PFSK-1 (cell line): ENCODE measurements around the gene SPO11.

Experiments
- FOXP2 ChIP-seq: optimal IDR thresholded peaks from 2 replicates; pipeline ENCODE3; 2011; ENCODE audit warnings: borderline replicate concordance, control low read depth, inconsistent platforms; ENCODE audit not compliant: insufficient read depth; ENCODE audit errors: extremely low read length, extremely low read depth
- POLR2AphosphoS5 ChIP-seq: IDR thresholded peaks from 2 replicates; pipeline ENCODE4 v1.6.1; 2012; ENCODE audit warnings: low read depth, mild to moderate bottlenecking, control low read depth, low read length, moderate library complexity
- SIN3A ChIP-seq: IDR thresholded peaks from 2 replicates; pipeline ENCODE4 v1.6.1; 2012; ENCODE audit warnings: mild to moderate bottlenecking, low read length, moderate library complexity, borderline replicate concordance; ENCODE audit not compliant: insufficient read depth
- TAF1 ChIP-seq: IDR thresholded peaks from 2 replicates; pipeline ENCODE4 v1.6.1; 2012; ENCODE audit warnings: low read length, control low read depth, borderline replicate concordance; ENCODE audit not compliant: insufficient read depth
- TF ChIP-seq, protein P1 (sequence below), 2 experiments: IDR thresholded peaks; 2 replicates each; pipeline versions ENCODE4 v1.6.1 to v1.8.0; 2011 to 2012; ENCODE audit warnings: low read depth in 2 of 2, low read length in 2 of 2, control low read depth in 1 of 2, inconsistent platforms in 1 of 2, mild to moderate bottlenecking in 1 of 2, moderate library complexity in 1 of 2; ENCODE audit not compliant: insufficient read depth in 1 of 2

The SPO11 gene

DNA sequence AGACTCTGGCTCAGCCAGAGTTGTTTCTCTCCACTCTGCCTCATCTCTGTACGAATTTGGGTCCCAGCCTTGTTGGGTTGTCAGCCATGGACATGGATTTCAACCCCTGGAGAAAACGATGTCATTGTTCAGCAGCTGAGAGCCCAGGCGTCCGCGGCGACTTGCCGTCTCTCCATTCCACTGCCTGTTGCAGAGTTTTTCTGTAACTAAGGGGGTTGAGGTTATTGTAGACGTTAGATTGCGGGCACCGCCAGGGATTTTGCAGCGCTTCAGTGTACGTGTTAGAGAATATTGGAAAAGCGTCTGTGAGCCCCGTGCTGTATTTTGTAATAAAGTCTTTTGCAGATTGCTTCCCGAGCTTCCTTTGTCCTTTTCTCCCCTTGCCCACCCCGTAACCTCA is 48.5 kb downstream of the SPO11 start:
- no peak for TF ChIP-seq FOXP2
- TF ChIP-seq, protein P1, sequence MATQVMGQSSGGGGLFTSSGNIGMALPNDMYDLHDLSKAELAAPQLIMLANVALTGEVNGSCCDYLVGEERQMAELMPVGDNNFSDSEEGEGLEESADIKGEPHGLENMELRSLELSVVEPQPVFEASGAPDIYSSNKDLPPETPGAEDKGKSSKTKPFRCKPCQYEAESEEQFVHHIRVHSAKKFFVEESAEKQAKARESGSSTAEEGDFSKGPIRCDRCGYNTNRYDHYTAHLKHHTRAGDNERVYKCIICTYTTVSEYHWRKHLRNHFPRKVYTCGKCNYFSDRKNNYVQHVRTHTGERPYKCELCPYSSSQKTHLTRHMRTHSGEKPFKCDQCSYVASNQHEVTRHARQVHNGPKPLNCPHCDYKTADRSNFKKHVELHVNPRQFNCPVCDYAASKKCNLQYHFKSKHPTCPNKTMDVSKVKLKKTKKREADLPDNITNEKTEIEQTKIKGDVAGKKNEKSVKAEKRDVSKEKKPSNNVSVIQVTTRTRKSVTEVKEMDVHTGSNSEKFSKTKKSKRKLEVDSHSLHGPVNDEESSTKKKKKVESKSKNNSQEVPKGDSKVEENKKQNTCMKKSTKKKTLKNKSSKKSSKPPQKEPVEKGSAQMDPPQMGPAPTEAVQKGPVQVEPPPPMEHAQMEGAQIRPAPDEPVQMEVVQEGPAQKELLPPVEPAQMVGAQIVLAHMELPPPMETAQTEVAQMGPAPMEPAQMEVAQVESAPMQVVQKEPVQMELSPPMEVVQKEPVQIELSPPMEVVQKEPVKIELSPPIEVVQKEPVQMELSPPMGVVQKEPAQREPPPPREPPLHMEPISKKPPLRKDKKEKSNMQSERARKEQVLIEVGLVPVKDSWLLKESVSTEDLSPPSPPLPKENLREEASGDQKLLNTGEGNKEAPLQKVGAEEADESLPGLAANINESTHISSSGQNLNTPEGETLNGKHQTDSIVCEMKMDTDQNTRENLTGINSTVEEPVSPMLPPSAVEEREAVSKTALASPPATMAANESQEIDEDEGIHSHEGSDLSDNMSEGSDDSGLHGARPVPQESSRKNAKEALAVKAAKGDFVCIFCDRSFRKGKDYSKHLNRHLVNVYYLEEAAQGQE (IDR thresholded peaks at IDR 0.05; ENCODE audit: insufficient read depth in 1 of 2, low read depth in 2 of 2, low read length in 2 of 2), result no peak
- TF ChIP-seq SIN3A, result no peak
- TF ChIP-seq TAF1, result no peak
- no peak for TF ChIP-seq POLR2AphosphoS5

DNA sequence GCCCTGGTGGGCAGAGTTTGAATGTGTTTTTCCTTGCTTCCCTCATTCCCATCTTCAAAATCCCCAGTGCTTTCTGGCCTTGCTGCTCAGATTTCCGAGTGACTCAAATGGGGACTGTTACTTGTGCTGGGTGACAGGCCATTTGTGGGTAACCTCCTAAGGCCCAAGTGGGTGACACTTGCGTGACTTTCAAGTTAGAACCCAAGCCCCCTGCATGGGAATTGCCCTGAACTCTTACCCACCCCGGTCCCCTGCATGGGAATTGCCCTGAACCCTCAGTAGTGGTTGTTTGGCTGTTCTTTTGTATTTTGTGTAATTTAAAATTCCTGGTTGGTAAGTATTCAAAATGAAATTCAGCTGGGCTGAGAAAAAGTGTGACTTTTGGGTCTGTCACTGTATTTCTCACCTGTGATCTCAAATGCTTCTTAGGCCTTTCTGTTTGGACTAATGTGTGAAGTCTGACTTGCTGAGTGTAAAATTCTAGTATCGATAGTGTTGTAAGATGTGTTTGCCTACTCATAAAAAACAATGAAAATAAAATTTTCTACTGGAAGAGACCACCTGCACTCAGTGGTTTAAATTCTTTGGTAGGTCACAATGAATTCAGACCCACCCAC is 49.2 kb downstream of the SPO11 start:
- TF ChIP-seq TAF1, result no peak
- TF ChIP-seq, protein P1 (IDR thresholded peaks at IDR 0.05; ENCODE audit: insufficient read depth in 1 of 2, low read depth in 2 of 2, low read length in 2 of 2), result no peak
- no peak for TF ChIP-seq FOXP2
- no peak for TF ChIP-seq POLR2AphosphoS5
- no peak for TF ChIP-seq SIN3A

DNA sequence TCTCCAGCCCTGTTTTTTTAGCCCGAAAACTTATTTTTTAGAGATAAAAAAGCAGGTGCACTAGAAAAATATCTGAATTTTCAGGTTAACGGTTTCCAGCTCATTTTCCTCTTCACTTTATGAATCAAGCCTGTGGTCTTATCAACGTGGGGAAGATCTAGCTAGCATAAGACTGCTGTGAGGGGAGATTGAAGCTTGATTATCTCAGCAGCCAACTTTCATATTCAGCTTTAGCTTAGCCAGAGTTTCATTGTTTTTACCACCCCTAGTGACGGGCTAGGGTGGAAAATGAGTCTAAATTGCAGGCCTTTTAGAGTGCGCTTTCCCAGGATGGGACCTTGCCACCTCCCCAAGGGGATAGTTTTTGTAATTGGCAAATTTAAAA is 49.7 kb downstream of the SPO11 start:
- TF ChIP-seq TAF1 (no peak), SIN3A (no peak), POLR2AphosphoS5 (no peak), FOXP2 (no peak)
- TF ChIP-seq, protein P1 (IDR thresholded peaks at IDR 0.05; ENCODE audit: insufficient read depth in 1 of 2, low read depth in 2 of 2, low read length in 2 of 2), result no peak

DNA sequence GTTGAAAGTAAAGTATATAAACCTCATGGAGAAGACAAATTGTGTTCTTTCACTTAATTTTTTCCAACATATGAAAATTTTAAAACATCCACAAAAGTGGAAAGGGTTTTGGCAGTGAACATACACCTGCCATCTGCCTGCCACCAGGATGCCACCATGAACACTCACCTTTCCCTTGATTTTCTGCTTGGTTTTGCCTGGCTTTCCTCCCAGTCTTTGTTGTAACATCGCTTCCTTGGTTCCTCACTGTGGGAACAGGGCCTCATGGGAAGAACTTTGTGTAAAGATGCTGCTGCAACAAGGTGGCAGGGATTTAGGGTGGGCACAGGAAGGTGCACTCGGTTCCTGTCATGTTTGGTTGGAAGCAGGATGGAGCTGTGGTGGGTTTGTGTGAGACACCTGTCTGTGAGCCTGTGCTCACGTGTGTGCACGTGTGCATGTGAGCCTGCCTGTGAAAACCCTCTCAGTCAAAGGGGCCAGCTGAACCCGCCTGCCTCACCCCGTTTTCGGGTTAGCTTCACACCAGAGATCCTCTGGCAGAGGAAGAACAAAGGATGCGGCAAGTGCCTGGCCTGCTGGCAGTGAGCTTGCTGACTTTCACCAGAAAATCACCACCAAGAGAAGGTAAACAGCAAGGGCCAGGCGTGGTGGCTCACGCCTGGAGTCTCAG is 50.6 kb downstream of the SPO11 start:
- TF ChIP-seq POLR2AphosphoS5, result no peak
- no peak for TF ChIP-seq SIN3A
- TF ChIP-seq, protein P1 (IDR thresholded peaks at IDR 0.05; ENCODE audit: insufficient read depth in 1 of 2, low read depth in 2 of 2, low read length in 2 of 2), result no peak
- no peak for TF ChIP-seq TAF1
- no peak for TF ChIP-seq FOXP2

DNA sequence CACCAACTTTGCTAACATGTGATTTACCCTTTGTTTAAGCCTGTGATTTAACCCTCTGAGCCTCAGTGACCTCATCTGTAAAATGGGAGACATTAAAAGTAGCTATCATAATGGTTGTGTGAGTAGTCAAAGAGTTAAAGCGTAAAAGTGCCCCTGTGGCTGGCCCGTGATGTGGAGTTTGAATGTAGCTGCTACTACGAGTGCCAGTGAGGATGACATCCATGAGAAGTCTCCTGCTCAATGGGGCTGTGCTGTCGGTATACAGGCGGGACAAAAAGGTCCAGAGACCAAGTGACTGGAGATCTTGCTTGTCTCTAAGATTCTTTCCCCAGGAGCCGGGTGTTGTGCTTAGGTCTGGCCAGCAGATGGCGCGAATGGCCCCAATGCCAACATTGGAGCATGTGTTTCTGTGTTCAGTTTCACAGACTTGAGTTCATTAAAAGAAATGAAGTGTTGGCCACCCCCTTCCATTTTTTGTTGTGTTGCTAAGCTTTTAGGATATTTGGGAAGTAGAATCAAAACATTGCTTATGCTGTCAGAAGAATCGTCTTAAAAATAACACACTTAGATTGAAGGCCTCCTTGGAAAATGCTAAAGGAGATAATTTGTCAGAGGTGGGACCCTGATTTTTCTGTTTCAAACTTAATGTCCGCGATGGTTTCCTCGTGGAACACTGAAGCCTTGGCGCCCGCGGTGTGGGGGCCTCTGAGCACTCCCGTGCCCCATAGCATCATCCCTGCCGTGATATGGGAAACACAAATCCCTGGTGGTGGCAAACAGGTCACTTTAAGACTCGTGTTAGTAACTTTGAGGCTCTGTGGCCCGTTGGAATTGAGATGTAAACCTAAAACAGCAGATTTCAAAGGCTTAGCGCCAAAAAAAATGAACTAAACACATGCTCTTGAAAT is 52.2 kb downstream of the SPO11 start:
- TF ChIP-seq TAF1 (no peak), FOXP2 (no peak), POLR2AphosphoS5 (no peak), SIN3A (no peak)
- TF ChIP-seq, protein P1 (IDR thresholded peaks at IDR 0.05; ENCODE audit: insufficient read depth in 1 of 2, low read depth in 2 of 2, low read length in 2 of 2), result no peak
